ENCODE data around the gene RBMS3. TPM values are rescaled to one million over a fixed set of nuclear protein-coding genes. Genes with fewer than 3 reads are reported as not detected.

Gene RBMS3
- total RNA-seq, 1 experiment from 2014 or later: 74.2 TPM

DNA sequence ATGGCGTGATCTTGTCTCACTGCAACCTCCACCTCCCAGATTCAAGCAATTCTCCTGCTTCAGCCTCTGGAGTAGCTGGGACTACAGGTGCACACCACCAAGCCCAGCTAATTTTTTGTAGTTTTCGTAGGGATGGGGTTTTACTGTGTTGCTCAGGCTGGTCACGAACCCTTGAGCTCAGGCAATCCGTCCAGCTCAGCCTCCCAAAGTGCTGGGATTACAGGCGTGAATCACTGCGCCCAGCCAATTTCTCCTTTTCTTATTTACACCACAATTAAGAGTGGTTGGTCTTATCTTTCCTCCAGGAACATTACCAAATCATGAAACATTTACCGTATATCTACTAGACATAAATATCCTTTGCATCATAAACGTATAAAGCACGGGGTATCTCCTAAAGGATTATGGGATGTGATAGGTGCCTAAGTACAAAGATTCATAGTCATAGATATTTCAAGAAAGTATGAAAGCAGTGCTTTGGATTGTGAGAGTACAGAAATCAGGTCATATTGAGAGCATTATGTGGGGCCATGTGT is 194.5 kb downstream of the RBMS3 start:
- H3K36me3 Mint-ChIP-seq (ENCODE audit: insufficient read depth, unreplicated experiment): no peaks in the 10 kb centered on the region
- TF ChIP-seq, protein P1, sequence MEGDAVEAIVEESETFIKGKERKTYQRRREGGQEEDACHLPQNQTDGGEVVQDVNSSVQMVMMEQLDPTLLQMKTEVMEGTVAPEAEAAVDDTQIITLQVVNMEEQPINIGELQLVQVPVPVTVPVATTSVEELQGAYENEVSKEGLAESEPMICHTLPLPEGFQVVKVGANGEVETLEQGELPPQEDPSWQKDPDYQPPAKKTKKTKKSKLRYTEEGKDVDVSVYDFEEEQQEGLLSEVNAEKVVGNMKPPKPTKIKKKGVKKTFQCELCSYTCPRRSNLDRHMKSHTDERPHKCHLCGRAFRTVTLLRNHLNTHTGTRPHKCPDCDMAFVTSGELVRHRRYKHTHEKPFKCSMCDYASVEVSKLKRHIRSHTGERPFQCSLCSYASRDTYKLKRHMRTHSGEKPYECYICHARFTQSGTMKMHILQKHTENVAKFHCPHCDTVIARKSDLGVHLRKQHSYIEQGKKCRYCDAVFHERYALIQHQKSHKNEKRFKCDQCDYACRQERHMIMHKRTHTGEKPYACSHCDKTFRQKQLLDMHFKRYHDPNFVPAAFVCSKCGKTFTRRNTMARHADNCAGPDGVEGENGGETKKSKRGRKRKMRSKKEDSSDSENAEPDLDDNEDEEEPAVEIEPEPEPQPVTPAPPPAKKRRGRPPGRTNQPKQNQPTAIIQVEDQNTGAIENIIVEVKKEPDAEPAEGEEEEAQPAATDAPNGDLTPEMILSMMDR (IDR thresholded peaks at IDR 0.05; ENCODE audit: unreplicated experiment): no peak
- DNase-seq (ENCODE audit: unreplicated experiment): no peak
- CTCF ChIA-PET: interaction anchor here (0.6 kb wide), 1 partner anchor 40 kb away, joined by 3 read pairs; no protein-coding TSS in a partner anchor
- no peak overlapping the region for H3K27ac Mint-ChIP-seq (ENCODE audit: low read depth, unreplicated experiment)
- H3K27me3 Mint-ChIP-seq (ENCODE audit: insufficient read depth, unreplicated experiment): no peaks in the 10 kb centered on the region
- H3K9me3 Mint-ChIP-seq (ENCODE audit: unreplicated experiment): no peaks in the 10 kb centered on the region
- BruUV-seq (replicated peaks): no TSS peak
- POLR2A ChIA-PET: no interaction called here
- intact Hi-C loops (cut with micrococcal nuclease): no loop called here
- no peak overlapping the region for H3K4me3 Mint-ChIP-seq (ENCODE audit: unreplicated experiment)
- peaks cover 12% of the 10 kb centered on the region for H3K4me1 Mint-ChIP-seq (ENCODE audit: insufficient read depth, unreplicated experiment)

DNA sequence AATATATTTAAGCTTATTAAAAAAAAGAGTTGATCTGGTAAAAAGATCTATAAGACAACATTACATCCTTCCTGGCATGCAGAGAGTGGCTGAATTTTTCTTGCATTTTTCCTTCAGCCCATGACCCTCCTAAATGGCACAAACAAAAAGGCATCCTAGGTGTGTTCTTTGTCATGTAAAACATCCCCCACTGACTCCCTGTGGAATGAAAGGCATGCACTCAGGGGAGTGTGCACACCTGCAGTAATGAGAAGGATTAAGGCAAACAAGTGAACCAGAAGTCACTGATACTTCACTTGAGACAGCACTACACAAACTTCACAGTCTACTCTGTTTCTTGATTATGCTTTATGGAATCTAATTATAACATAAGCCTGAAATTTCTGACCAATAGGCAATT is 195.0 kb downstream of the RBMS3 start:
- Mint-ChIP-seq H3K27me3 (ENCODE audit: insufficient read depth, unreplicated experiment) (no peaks in the 10 kb centered on the region), H3K4me1 (ENCODE audit: insufficient read depth, unreplicated experiment) (peaks cover 17% of the 10 kb centered on the region), H3K27ac (ENCODE audit: low read depth, unreplicated experiment) (no peak overlapping the region), H3K36me3 (ENCODE audit: insufficient read depth, unreplicated experiment) (no peaks in the 10 kb centered on the region), H3K9me3 (ENCODE audit: unreplicated experiment) (no peaks in the 10 kb centered on the region), H3K4me3 (ENCODE audit: unreplicated experiment) (no peak overlapping the region)
- no TSS peak for BruUV-seq (replicated peaks)
- CTCF ChIA-PET: no interaction called here
- intact Hi-C loops (cut with micrococcal nuclease): no loop called here
- POLR2A ChIA-PET: interaction anchor here (0.9 kb wide), 1 partner anchor 9 kb away, joined by 3 read pairs; no protein-coding TSS in a partner anchor
- TF ChIP-seq, protein P1 (IDR thresholded peaks at IDR 0.05; ENCODE audit: unreplicated experiment): no peak
- no peak for DNase-seq (ENCODE audit: unreplicated experiment)

DNA sequence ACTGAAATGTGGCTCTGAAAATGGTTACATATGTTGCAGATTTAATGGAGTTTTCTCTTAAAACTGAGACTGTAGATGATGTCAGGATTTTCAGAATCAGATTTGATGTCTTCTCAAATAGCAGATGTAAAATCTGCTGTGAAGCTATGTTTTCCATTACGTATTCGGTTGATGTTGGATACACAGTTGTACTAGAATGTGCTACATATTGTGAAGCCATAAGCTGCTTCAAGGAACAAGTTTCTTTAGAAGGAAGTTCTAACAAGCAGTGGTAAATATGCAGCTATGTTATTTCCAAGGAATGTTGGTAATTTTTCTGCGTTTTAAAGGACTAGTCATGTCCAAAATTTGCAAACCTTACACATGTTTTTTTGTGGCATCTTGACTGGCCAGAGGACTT is 197.7 kb downstream of the RBMS3 start:
- intact Hi-C loops (cut with micrococcal nuclease): no loop called here
- CTCF ChIA-PET: no interaction called here
- TF ChIP-seq, protein P1 (IDR thresholded peaks at IDR 0.05; ENCODE audit: unreplicated experiment): no peak
- DNase-seq (ENCODE audit: unreplicated experiment): no peak
- H3K27ac Mint-ChIP-seq (ENCODE audit: low read depth, unreplicated experiment): no peak overlapping the region
- peaks cover 23% of the 10 kb centered on the region for H3K4me1 Mint-ChIP-seq (ENCODE audit: insufficient read depth, unreplicated experiment)
- BruUV-seq (replicated peaks): no TSS peak
- POLR2A ChIA-PET: interaction anchor here (1.3 kb wide), 1 partner anchor 9 kb away, joined by 3 read pairs; no protein-coding TSS in a partner anchor
- H3K4me3 Mint-ChIP-seq (ENCODE audit: unreplicated experiment): no peak overlapping the region
- no peaks in the 10 kb centered on the region for H3K9me3 Mint-ChIP-seq (ENCODE audit: unreplicated experiment)
- H3K36me3 Mint-ChIP-seq (ENCODE audit: insufficient read depth, unreplicated experiment): peaks cover 7% of the 10 kb centered on the region
- no peaks in the 10 kb centered on the region for H3K27me3 Mint-ChIP-seq (ENCODE audit: insufficient read depth, unreplicated experiment)

DNA sequence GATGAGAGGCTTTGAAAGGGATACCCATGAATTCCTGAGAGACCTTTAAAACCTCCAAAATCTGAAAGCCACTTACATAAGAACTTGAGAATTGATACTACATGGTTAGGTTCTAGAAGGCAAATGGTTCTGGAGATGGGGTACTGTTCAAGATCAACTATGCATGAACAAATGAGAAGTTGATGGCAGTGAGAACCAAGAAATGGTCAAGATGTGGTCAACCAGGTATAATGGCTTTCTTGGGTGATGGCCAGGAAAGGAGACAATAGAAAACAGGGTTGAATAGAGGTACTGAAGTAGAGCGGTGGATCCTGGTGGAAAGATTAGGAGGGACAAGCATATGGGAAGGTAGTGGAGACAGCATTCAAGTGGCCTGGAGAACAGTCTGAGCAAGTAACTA is 200.4 kb downstream of the RBMS3 start:
- no peak overlapping the region for H3K27ac Mint-ChIP-seq (ENCODE audit: low read depth, unreplicated experiment)
- H3K4me1 Mint-ChIP-seq (ENCODE audit: insufficient read depth, unreplicated experiment): peaks cover 12% of the 10 kb centered on the region
- BruUV-seq (replicated peaks): no TSS peak
- intact Hi-C loops (cut with micrococcal nuclease): no loop called here
- ChIA-PET POLR2A (no interaction called here), CTCF (interaction anchor here (0.6 kb wide), 1 partner anchor 1715 kb away, joined by 3 read pairs; no protein-coding TSS in a partner anchor)
- TF ChIP-seq, protein P1 (IDR thresholded peaks at IDR 0.05; ENCODE audit: unreplicated experiment): no peak
- no peak for DNase-seq (ENCODE audit: unreplicated experiment)
- no peak overlapping the region for H3K4me3 Mint-ChIP-seq (ENCODE audit: unreplicated experiment)
- H3K36me3 Mint-ChIP-seq (ENCODE audit: insufficient read depth, unreplicated experiment): peaks cover 7% of the 10 kb centered on the region
- H3K9me3 Mint-ChIP-seq (ENCODE audit: unreplicated experiment): no peaks in the 10 kb centered on the region
- H3K27me3 Mint-ChIP-seq (ENCODE audit: insufficient read depth, unreplicated experiment): no peaks in the 10 kb centered on the region

Data from MCF 10A (cell line).